Astrocyte of the hippocampus (primary cell): ENCODE measurements around the gene ANXA2R.
"Not testable (repeated sequence)": the region's sequence is repeated elsewhere in the genome, so short reads cannot be mapped to it uniquely, and the experiment has no call there.

ENCODE experiments used
- DNase-seq: peaks from one replicate; pipeline ENCODE4 v3.0.0; 2011; ENCODE audit warnings: low read depth, low spot score

The ANXA2R gene

GRCh38 chr5:43061352-43062075 is 21.4 kb upstream of the ANXA2R start:
- peak; percentile 73 for DNase-seq

- not testable (repeated sequence) for DNase-seq
These were observed 19.9 kb upstream of the ANXA2R start for GRCh38 chr5:43060020-43060419.

- DNase-seq, result not testable (repeated sequence)
These were observed 15.0 kb upstream of the ANXA2R start for GRCh38 chr5:43055098-43055497.

GRCh38 chr5:43051684-43052083 is 11.6 kb upstream of the ANXA2R start:
- DNase-seq, result no peak

GRCh38 chr5:43050384-43050783 is 10.3 kb upstream of the ANXA2R start:
- no peak for DNase-seq

GRCh38 chr5:43049236-43049635 is 9.1 kb upstream of the ANXA2R start:
- peak; percentile 38 for DNase-seq

GRCh38 chr5:43046474-43046873 is 6.4 kb upstream of the ANXA2R start:
- no peak for DNase-seq

- DNase-seq, result no peak
These were observed 5.1 kb upstream of the ANXA2R start for GRCh38 chr5:43045236-43045635.

- DNase-seq, result peak; percentile 79
These were observed 4.2 kb upstream of the ANXA2R start for GRCh38 chr5:43044181-43044914.

GRCh38 chr5:43043400-43043756 is 3.3 kb upstream of the ANXA2R start:
- no peak for DNase-seq

GRCh38 chr5:43042626-43043399 is 2.7 kb upstream of the ANXA2R start:
- peak; percentile 89 for DNase-seq

GRCh38 chr5:43042176-43042625 is 2.1 kb upstream of the ANXA2R start:
- no peak for DNase-seq

- DNase-seq, result peak; percentile 84
These were observed 1.6 kb upstream of the ANXA2R start for GRCh38 chr5:43041669-43042175.

- DNase-seq, result peak; percentile 77
These were observed 1.1 kb upstream of the ANXA2R start for GRCh38 chr5:43041110-43041668.

- peak; percentile 90 for DNase-seq
These were observed 440 bp downstream of the ANXA2R start for GRCh38 chr5:43039471-43040286.

GRCh38 chr5:43039152-43039470 is 1.0 kb downstream of the ANXA2R start:
- DNase-seq, result no peak

GRCh38 chr5:43038496-43038989 is 1.6 kb downstream of the ANXA2R start:
- peak; percentile 78 for DNase-seq

- peak; percentile 84 for DNase-seq
These were observed 2.3 kb downstream of the ANXA2R start for GRCh38 chr5:43037636-43038495.

GRCh38 chr5:43036856-43037635 is 3.1 kb downstream of the ANXA2R start:
- DNase-seq, result peak; percentile 74
